CD4-positive, alpha-beta T cell (primary cell): ENCODE measurements around the gene OR3A1. TPM values are rescaled to one million over a fixed set of nuclear protein-coding genes. Genes with fewer than 3 reads are reported as not detected.
"Not testable (repeated sequence)": the region's sequence is repeated elsewhere in the genome, so short reads cannot be mapped to it uniquely, and the experiment has no call there.

Experiments used
- ATAC-seq: fragments of 200-7000 bp; cut with Tn5 transposase; one replicate; pipeline ENCODE4 v1.10.0; 2022; ENCODE audit warnings: mild to moderate bottlenecking; ENCODE audit not compliant: poor library complexity
- CTCF ChIA-PET: fragments of 350-600 bp; sonication (Branson Sonifier 250); formaldehyde crosslinking; loops from one replicate; lab custom pipeline; 2021; ENCODE audit warnings: antibody characterized with exemption, inconsistent platforms; lab: Charles Lee
- POLR2A ChIA-PET: fragments of 350-600 bp; sonication (Branson Sonifier 250); formaldehyde crosslinking; loops from one replicate; lab custom pipeline; 2021; ENCODE audit warnings: antibody characterized with exemption, inconsistent platforms; lab: Charles Lee
- DNase-seq, 14 experiments: peaks; one replicate each; pipeline ENCODE4 v3.0.0-alpha.2; 2013 to 2020; ENCODE audit warnings: mixed read lengths in 2 of 14
- H3K27ac ChIP-seq, 2 donors: one replicate each; pipeline versions ENCODE4 v1.5.1 to v1.7.0; 2013; ENCODE audit warnings: low read length in 2 of 2, low read depth in 1 of 2, mild to moderate bottlenecking in 1 of 2
- H3K27me3 ChIP-seq, 2 experiments: 1 replicate in 1 of 2; 2 replicates in 1 of 2; pipeline versions ENCODE4 v1.6.1 to v1.7.0; 2013; ENCODE audit warnings: low read length in 2 of 2, control low read depth in 1 of 2, mild to moderate bottlenecking in 1 of 2, moderate library complexity in 1 of 2; ENCODE audit not compliant: insufficient read depth in 2 of 2, control insufficient read depth in 1 of 2
- H3K36me3 ChIP-seq: one replicate; pipeline ENCODE4 v1.6.1; 2013; ENCODE audit warnings: low read length, control low read depth; ENCODE audit not compliant: insufficient read depth
- H3K4me1 ChIP-seq: one replicate; pipeline ENCODE4 v1.6.1; 2013; ENCODE audit warnings: low read length, control low read depth; ENCODE audit not compliant: insufficient read depth
- H3K4me3 ChIP-seq: one replicate; pipeline ENCODE4 v1.5.1; 2013; ENCODE audit warnings: mild to moderate bottlenecking, low read length, moderate library complexity
- H3K9me3 ChIP-seq, 2 experiments: 1 replicate in 1 of 2; 2 replicates in 1 of 2; pipeline versions ENCODE4 v1.6.1 to v1.7.0; 2013; ENCODE audit warnings: low read length in 2 of 2, mild to moderate bottlenecking in 2 of 2, control low read depth in 1 of 2, moderate library complexity in 1 of 2; ENCODE audit not compliant: control insufficient read depth in 1 of 2, insufficient read depth in 1 of 2
- H3K27ac Mint-ChIP-seq: one replicate; pipeline ENCODE4 v1.8.0; 2020; ENCODE audit warnings: mixed read lengths
- H3K27me3 Mint-ChIP-seq: one replicate; pipeline ENCODE4 v1.8.0; 2021; ENCODE audit warnings: mixed read lengths
- H3K36me3 Mint-ChIP-seq: one replicate; pipeline ENCODE4 v1.8.0; 2021; ENCODE audit warnings: low read depth, mixed read lengths
- H3K4me1 Mint-ChIP-seq: one replicate; pipeline ENCODE4 v1.8.0; 2021; ENCODE audit warnings: low read depth, mixed read lengths
- H3K4me3 Mint-ChIP-seq: one replicate; pipeline ENCODE4 v1.8.0; 2020; ENCODE audit warnings: mild to moderate bottlenecking, mixed read lengths
- H3K9me3 Mint-ChIP-seq: one replicate; pipeline ENCODE4 v1.8.0; 2020; ENCODE audit warnings: mixed read lengths
- CTCF ChIP-seq: fragments of 200-600 bp; IDR thresholded peaks from one replicate; pipeline ENCODE4 v1.8.0; 2022; ENCODE audit warnings: antibody characterized with exemption, mild to moderate bottlenecking
- intact Hi-C, 2 experiments: fragments of 100-400 bp; cut with DNase I in 1 of 2; cut with micrococcal nuclease in 1 of 2; formaldehyde crosslinking; loops; one replicate each; pipeline versions ENCODE4 v1.15.1 to v1.9.0; 2023 to 2025; cut with DNase I, micrococcal nuclease
- total RNA-seq, 174 experiments: library from RNA in 2 of 174; stranded (reverse) in 2 of 174; gene quantifications; one replicate each; pipeline ENCODE4 v1.2.3 and lab custom pipeline; 2021 to 2026

The OR3A1 gene
- total RNA-seq, 2 experiments from 2014 or later, result 0.22 to 0.41 TPM

GRCh38 chr17:3256575-3256974 lies 41.6 kb downstream of the OR3A1 start:
- Mint-ChIP-seq H3K27ac (no peak overlapping the region), H3K27me3 (no peaks in the 10 kb centered on the region), H3K9me3 (peaks cover 2% of the 10 kb centered on the region), H3K36me3 (no peaks in the 10 kb centered on the region), H3K4me1 (no peaks in the 10 kb centered on the region), H3K4me3 (no peak overlapping the region)
- TF ChIP-seq CTCF, result no peak
- H3K27ac ChIP-seq, result no peak overlapping the region
- no peak overlapping the region for H3K4me3 ChIP-seq
- CTCF ChIA-PET, result no interaction called here
- H3K9me3 ChIP-seq, result no peaks in the 10 kb centered on the region
- POLR2A ChIA-PET, result no interaction called here
- no peaks in the 10 kb centered on the region for H3K4me1 ChIP-seq
- ATAC-seq, result no peak
- H3K27me3 ChIP-seq, result no peaks in the 10 kb centered on the region
- no peak for DNase-seq
- no peaks in the 10 kb centered on the region for H3K36me3 ChIP-seq
- intact Hi-C loops, result no loop called here

GRCh38 chr17:3249013-3249412 lies 49.1 kb downstream of the OR3A1 start:
- H3K27ac ChIP-seq, ATAC-seq, H3K27ac Mint-ChIP-seq, H3K36me3 Mint-ChIP-seq, H3K27me3 ChIP-seq, H3K4me3 ChIP-seq, CTCF ChIA-PET, intact Hi-C loops, POLR2A ChIA-PET, H3K27me3 Mint-ChIP-seq, DNase-seq, H3K36me3 ChIP-seq, H3K4me3 Mint-ChIP-seq, H3K9me3 Mint-ChIP-seq, H3K4me1 Mint-ChIP-seq, H3K9me3 ChIP-seq, H3K4me1 ChIP-seq: not testable (repeated sequence)

- H3K27me3 Mint-ChIP-seq, POLR2A ChIA-PET: not testable (repeated sequence)
Observed at GRCh38 chr17:3244841-3245240, 53.3 kb downstream of the OR3A1 start.

GRCh38 chr17:3241044-3241443 lies 57.1 kb downstream of the OR3A1 start:
- H3K27me3 Mint-ChIP-seq, H3K36me3 Mint-ChIP-seq, H3K9me3 ChIP-seq, H3K4me1 Mint-ChIP-seq, H3K27ac Mint-ChIP-seq, POLR2A ChIA-PET, H3K27ac ChIP-seq, H3K36me3 ChIP-seq, CTCF ChIA-PET, H3K4me1 ChIP-seq, H3K27me3 ChIP-seq, H3K9me3 Mint-ChIP-seq, ATAC-seq, H3K4me3 ChIP-seq, intact Hi-C loops, DNase-seq, H3K4me3 Mint-ChIP-seq: not testable (repeated sequence)

More at GRCh38 chr17:3244841-3245240, 53.3 kb downstream of the OR3A1 start:
- H3K4me3 Mint-ChIP-seq, H3K36me3 ChIP-seq, intact Hi-C loops, H3K9me3 ChIP-seq, H3K4me1 Mint-ChIP-seq, H3K27ac ChIP-seq, H3K36me3 Mint-ChIP-seq, ATAC-seq, DNase-seq, H3K9me3 Mint-ChIP-seq, CTCF ChIA-PET, H3K4me3 ChIP-seq, H3K4me1 ChIP-seq, H3K27ac Mint-ChIP-seq, H3K27me3 ChIP-seq: not testable (repeated sequence)

Other genes with a start within 250 kb of the OR3A1 start
- gene OR1D5, start 234.8 kb downstream of the OR3A1 start, total RNA-seq, result not detected
- not detected for gene OR1D2, start 193.9 kb downstream of the OR3A1 start, total RNA-seq
- gene OR1G1, start 170.8 kb downstream of the OR3A1 start, total RNA-seq, result not detected
- not detected for gene OR1A2, start 100.8 kb downstream of the OR3A1 start, total RNA-seq
- gene OR1A1, start 90.7 kb downstream of the OR3A1 start, total RNA-seq, result not detected
- gene OR3A2, start 87.9 kb upstream of the OR3A1 start, total RNA-seq, result 1 to 10 TPM in 1 of 2 experiments, under 1 TPM in 1; 0.55 to 1.3 TPM
- not detected for gene OR1E1, start 100.0 kb upstream of the OR3A1 start, total RNA-seq
- not detected for gene OR3A3, start 113.0 kb upstream of the OR3A1 start, total RNA-seq
- not detected for gene OR1E2, start 135.5 kb upstream of the OR3A1 start, total RNA-seq
- gene SPATA22, start 173.5 kb upstream of the OR3A1 start, total RNA-seq, result under 1 TPM; 0.80 to 0.92 TPM
- gene ASPA, start 177.6 kb upstream of the OR3A1 start, total RNA-seq, result not detected